ENCODE data around the gene THSD4. TPM values are rescaled to one million over a fixed set of nuclear protein-coding genes. Genes with fewer than 3 reads are reported as not detected.

Gene THSD4
- total RNA-seq, 2 experiments from 2014 or later, result not detected

DNA sequence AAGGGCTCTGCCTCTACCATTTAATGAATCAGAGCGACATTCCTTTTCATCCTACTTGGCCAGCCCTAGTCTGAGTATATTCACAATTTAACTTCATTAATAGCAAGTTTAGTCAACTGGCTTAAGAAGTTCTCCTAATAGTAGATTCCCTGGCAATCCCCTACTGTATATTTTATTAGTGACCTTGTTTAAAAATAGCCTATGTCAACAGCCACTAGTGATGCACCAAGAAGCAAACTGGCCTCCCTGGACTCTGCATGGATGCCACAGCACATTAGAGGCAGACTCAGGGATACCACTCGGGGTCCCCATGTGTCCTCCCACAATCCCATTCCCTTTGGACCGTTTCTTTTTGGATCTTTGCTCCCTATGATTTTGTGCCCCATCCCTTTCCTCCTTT, 83.6 kb downstream of the THSD4 start:
- Histone ChIP-seq H4K20me1 (ENCODE audit: insufficient read depth, low read length) (no peaks in the 10 kb centered on the region), H3K4me1 (ENCODE audit: insufficient read depth, low read length, poor library complexity, severe bottlenecking) (no peaks in the 10 kb centered on the region), H3K9me2 (ENCODE audit: insufficient read depth, low read length) (no peaks in the 10 kb centered on the region), H3K36me3 (ENCODE audit: insufficient read depth, low read length) (no peaks in the 10 kb centered on the region), H2AFZ (ENCODE audit: low read length) (no peak overlapping the region), H3K4me3 (ENCODE audit: low read depth, low read length, poor library complexity, severe bottlenecking) (no peak overlapping the region), H3K9me3 (ENCODE audit: low read length) (no peaks in the 10 kb centered on the region), H3K4me2 (ENCODE audit: low read length) (no peak overlapping the region), H3K79me2 (ENCODE audit: insufficient read depth, low read depth, low read length) (no peaks in the 10 kb centered on the region), H3K27ac (ENCODE audit: low read depth, low read length, poor library complexity, severe bottlenecking) (no peak overlapping the region)
- no TSS peak for BruUV-seq (replicated peaks)
- ChIA-PET CTCF (ENCODE audit: unreplicated experiment) (no interaction called here), POLR2A (no interaction called here)
- no peak for TF ChIP-seq EZH2phosphoT487 (IDR thresholded peaks at IDR 0.05; ENCODE audit: borderline replicate concordance, low read depth, low read length)
- TF ChIP-seq, protein P1, sequence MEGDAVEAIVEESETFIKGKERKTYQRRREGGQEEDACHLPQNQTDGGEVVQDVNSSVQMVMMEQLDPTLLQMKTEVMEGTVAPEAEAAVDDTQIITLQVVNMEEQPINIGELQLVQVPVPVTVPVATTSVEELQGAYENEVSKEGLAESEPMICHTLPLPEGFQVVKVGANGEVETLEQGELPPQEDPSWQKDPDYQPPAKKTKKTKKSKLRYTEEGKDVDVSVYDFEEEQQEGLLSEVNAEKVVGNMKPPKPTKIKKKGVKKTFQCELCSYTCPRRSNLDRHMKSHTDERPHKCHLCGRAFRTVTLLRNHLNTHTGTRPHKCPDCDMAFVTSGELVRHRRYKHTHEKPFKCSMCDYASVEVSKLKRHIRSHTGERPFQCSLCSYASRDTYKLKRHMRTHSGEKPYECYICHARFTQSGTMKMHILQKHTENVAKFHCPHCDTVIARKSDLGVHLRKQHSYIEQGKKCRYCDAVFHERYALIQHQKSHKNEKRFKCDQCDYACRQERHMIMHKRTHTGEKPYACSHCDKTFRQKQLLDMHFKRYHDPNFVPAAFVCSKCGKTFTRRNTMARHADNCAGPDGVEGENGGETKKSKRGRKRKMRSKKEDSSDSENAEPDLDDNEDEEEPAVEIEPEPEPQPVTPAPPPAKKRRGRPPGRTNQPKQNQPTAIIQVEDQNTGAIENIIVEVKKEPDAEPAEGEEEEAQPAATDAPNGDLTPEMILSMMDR (conservative IDR thresholded peaks at IDR 0.05; ENCODE audit: low read length), result no peak
- intact Hi-C loops (cut with micrococcal nuclease; ENCODE audit: unreplicated experiment), result no loop called here
- DNase-seq (ENCODE audit: low spot score), result no peak

DNA sequence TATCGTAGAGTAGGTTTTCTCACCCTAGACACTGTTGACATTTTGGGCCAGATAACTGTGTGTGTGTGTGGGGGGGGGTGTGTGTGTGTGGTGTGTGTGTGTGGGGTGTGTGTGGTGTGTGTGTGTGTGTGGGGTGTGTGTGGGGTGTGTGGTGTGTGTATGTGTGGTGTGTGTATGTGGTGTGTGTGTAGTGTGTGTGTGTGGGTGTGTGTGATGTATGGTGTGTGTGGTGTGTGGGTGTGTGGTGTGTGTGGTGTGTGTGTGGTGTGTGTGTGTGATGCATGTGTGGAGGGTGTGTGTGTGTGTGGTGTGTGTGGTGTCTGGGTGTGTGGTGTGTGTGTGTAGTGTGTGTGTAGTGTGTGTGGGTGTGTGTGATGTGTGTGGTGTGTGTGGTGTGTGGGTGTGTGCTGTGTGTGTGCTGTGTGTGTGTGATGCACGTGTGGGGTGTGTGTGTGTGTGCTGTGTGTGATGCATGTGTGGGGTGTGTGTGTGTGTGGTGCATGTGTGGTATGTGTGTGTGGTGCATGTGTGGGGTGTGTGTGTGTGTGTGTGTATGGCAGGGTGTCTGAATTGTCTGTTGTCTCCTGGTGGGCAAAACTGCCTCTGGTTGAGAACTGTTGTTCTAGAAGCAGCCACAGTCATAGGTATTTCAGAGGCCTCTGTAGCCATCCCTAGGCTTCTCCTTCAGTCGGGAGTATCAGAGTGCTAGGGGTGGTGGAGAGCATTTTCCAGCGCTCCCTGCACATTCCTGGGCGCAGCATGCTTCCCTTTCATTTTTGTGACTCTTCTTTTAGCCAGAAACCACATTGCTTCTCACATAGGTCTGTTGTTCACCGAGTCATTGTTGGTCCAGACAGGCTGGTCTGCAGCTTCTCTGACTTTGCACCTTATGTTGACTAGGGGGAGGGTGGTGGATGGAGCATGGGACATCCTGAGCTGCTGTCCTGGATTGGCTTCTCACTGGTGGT, 84.4 kb downstream of the THSD4 start:
- Histone ChIP-seq H4K20me1 (ENCODE audit: insufficient read depth, low read length) (no peaks in the 10 kb centered on the region), H3K27ac (ENCODE audit: low read depth, low read length, poor library complexity, severe bottlenecking) (no peak overlapping the region), H3K36me3 (ENCODE audit: insufficient read depth, low read length) (no peaks in the 10 kb centered on the region), H3K79me2 (ENCODE audit: insufficient read depth, low read depth, low read length) (no peaks in the 10 kb centered on the region), H3K4me3 (ENCODE audit: low read depth, low read length, poor library complexity, severe bottlenecking) (no peak overlapping the region), H3K4me1 (ENCODE audit: insufficient read depth, low read length, poor library complexity, severe bottlenecking) (no peaks in the 10 kb centered on the region), H3K4me2 (ENCODE audit: low read length) (no peak overlapping the region), H3K9me3 (ENCODE audit: low read length) (no peaks in the 10 kb centered on the region), H3K9me2 (ENCODE audit: insufficient read depth, low read length) (no peaks in the 10 kb centered on the region), H2AFZ (ENCODE audit: low read length) (no peak overlapping the region)
- POLR2A ChIA-PET, result no interaction called here
- no TSS peak for BruUV-seq (replicated peaks)
- intact Hi-C loops (cut with micrococcal nuclease; ENCODE audit: unreplicated experiment), result no loop called here
- CTCF ChIA-PET (ENCODE audit: unreplicated experiment), result no interaction called here
- no peak for DNase-seq (ENCODE audit: low spot score)
- TF ChIP-seq, protein P1 (conservative IDR thresholded peaks at IDR 0.05; ENCODE audit: low read length), result no peak
- TF ChIP-seq EZH2phosphoT487 (IDR thresholded peaks at IDR 0.05; ENCODE audit: borderline replicate concordance, low read depth, low read length), result no peak

DNA sequence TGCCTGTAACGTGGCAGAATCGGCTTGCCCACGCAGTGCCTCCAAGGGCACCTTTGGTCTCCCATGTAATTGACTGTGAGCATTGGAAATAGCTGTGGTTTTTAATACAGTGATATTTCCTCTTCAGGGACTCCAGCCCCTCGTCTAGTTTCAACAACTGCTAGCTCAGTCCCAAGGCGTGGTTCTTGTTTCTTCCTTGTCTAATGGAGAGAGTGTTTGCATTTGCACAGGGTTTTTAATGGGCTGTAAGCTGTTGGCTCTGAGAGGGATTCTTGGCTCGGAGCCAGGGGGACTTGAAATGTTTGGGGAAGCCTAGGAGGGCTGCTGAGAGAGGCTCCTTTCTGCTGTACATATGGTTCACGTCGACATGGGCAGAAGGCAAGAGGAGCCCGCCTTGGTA, 86.2 kb downstream of the THSD4 start:
- no peak for DNase-seq (ENCODE audit: low spot score)
- intact Hi-C loops (cut with micrococcal nuclease; ENCODE audit: unreplicated experiment), result no loop called here
- Histone ChIP-seq H2AFZ (ENCODE audit: low read length) (no peak overlapping the region), H3K36me3 (ENCODE audit: insufficient read depth, low read length) (no peaks in the 10 kb centered on the region), H4K20me1 (ENCODE audit: insufficient read depth, low read length) (no peaks in the 10 kb centered on the region), H3K4me3 (ENCODE audit: low read depth, low read length, poor library complexity, severe bottlenecking) (no peak overlapping the region), H3K9me2 (ENCODE audit: insufficient read depth, low read length) (no peaks in the 10 kb centered on the region), H3K79me2 (ENCODE audit: insufficient read depth, low read depth, low read length) (no peaks in the 10 kb centered on the region), H3K9me3 (ENCODE audit: low read length) (no peaks in the 10 kb centered on the region), H3K4me1 (ENCODE audit: insufficient read depth, low read length, poor library complexity, severe bottlenecking) (no peaks in the 10 kb centered on the region), H3K27ac (ENCODE audit: low read depth, low read length, poor library complexity, severe bottlenecking) (no peak overlapping the region), H3K4me2 (ENCODE audit: low read length) (no peak overlapping the region)
- TF ChIP-seq, protein P1 (conservative IDR thresholded peaks at IDR 0.05; ENCODE audit: low read length), result no peak
- no peak for TF ChIP-seq EZH2phosphoT487 (IDR thresholded peaks at IDR 0.05; ENCODE audit: borderline replicate concordance, low read depth, low read length)
- ChIA-PET CTCF (ENCODE audit: unreplicated experiment) (no interaction called here), POLR2A (no interaction called here)
- no TSS peak for BruUV-seq (replicated peaks)
